H9 (cell line): Measurements from ENCODE around the gene GSTP1. TPM values are rescaled to one million over a fixed set of nuclear protein-coding genes. Genes with fewer than 3 reads are reported as not detected.

Experiments
- DNase-seq: peaks from one replicate; pipeline ENCODE4 v3.0.0-alpha.2; 2017
- H2AFZ ChIP-seq: one replicate; pipeline ENCODE4 v1.6.1; 2013; ENCODE audit warnings: mild to moderate bottlenecking, low read length, control low read depth, moderate library complexity
- H2AK5ac ChIP-seq: 2 replicates; pipeline ENCODE4 v1.6.1; 2013; ENCODE audit warnings: low read length, control low read depth, mixed read lengths; ENCODE audit not compliant: insufficient read length
- H2BK120ac ChIP-seq: one replicate; pipeline ENCODE4 v1.6.1; 2013; ENCODE audit warnings: low read depth, mild to moderate bottlenecking, low read length, control low read depth, inconsistent platforms; ENCODE audit not compliant: poor library complexity, severe bottlenecking
- H2BK12ac ChIP-seq: 2 replicates; pipeline ENCODE4 v1.6.1; 2013; ENCODE audit warnings: low read length, control low read depth, mixed read lengths, low read depth; ENCODE audit not compliant: insufficient read length
- H2BK15ac ChIP-seq: 2 replicates; pipeline ENCODE4 v1.6.1; 2013; ENCODE audit warnings: low read depth, low read length, control low read depth
- H2BK20ac ChIP-seq: one replicate; pipeline ENCODE4 v1.6.1; 2013; ENCODE audit warnings: low read depth, mild to moderate bottlenecking, low read length, control low read depth, inconsistent platforms; ENCODE audit not compliant: poor library complexity, severe bottlenecking
- H2BK5ac ChIP-seq: 2 replicates; pipeline ENCODE4 v1.6.1; 2013; ENCODE audit warnings: low read length, control low read depth, mixed read lengths; ENCODE audit not compliant: insufficient read length
- H3K14ac ChIP-seq: 2 replicates; pipeline ENCODE4 v1.6.1; 2013; ENCODE audit warnings: low read length, control low read depth; ENCODE audit not compliant: insufficient read depth
- H3K18ac ChIP-seq: 2 replicates; pipeline ENCODE4 v1.6.1; 2013; ENCODE audit warnings: low read depth, mild to moderate bottlenecking, mixed read lengths, low read length, control low read depth; ENCODE audit not compliant: insufficient read length
- H3K23ac ChIP-seq: 2 replicates; pipeline ENCODE4 v1.6.1; 2013; ENCODE audit warnings: low read length, control low read depth, mixed read lengths, low read depth; ENCODE audit not compliant: insufficient read length
- H3K23me2 ChIP-seq: 2 replicates; pipeline ENCODE4 v1.6.1; 2013; ENCODE audit warnings: low read depth, mild to moderate bottlenecking, mixed read lengths, low read length, control low read depth; ENCODE audit not compliant: insufficient read length, poor library complexity, severe bottlenecking
- H3K27ac ChIP-seq: 2 replicates; pipeline ENCODE4 v1.5.1; 2013; ENCODE audit warnings: low read length, control low read depth, mixed read lengths, low read depth; ENCODE audit not compliant: insufficient read length
- H3K27me3 ChIP-seq: 2 replicates; pipeline ENCODE4 v1.6.1; 2013; ENCODE audit warnings: low read length, control low read depth, inconsistent platforms; ENCODE audit not compliant: insufficient read depth
- H3K4ac ChIP-seq: 2 replicates; pipeline ENCODE4 v1.6.1; 2013; ENCODE audit warnings: low read depth, mild to moderate bottlenecking, control low read depth, inconsistent platforms, low read length, moderate library complexity
- H3K4me1 ChIP-seq: 2 replicates; pipeline ENCODE4 v1.6.1; 2013; ENCODE audit warnings: low read length, control low read depth, inconsistent platforms; ENCODE audit not compliant: insufficient read depth
- H3K4me2 ChIP-seq: 2 replicates; pipeline ENCODE4 v1.6.1; 2013; ENCODE audit warnings: low read length, control low read depth, mixed read lengths; ENCODE audit not compliant: insufficient read length, insufficient read depth
- H3K56ac ChIP-seq: 2 replicates; pipeline ENCODE4 v1.6.1; 2013; ENCODE audit warnings: low read depth, mild to moderate bottlenecking, mixed read lengths, low read length, control low read depth; ENCODE audit not compliant: insufficient read length
- H3K79me1 ChIP-seq: 2 replicates; pipeline ENCODE4 v1.6.1; 2013; ENCODE audit warnings: low read depth, mild to moderate bottlenecking, moderate library complexity, low read length, control low read depth, inconsistent platforms; ENCODE audit not compliant: insufficient read depth, poor library complexity, severe bottlenecking
- H3K79me2 ChIP-seq: 2 replicates; pipeline ENCODE4 v1.6.1; 2013; ENCODE audit warnings: low read length, control low read depth, inconsistent platforms; ENCODE audit not compliant: insufficient read depth
- H3K9ac ChIP-seq: 2 replicates; pipeline ENCODE4 v1.6.1; 2013; ENCODE audit warnings: low read length, control low read depth, mixed read lengths; ENCODE audit not compliant: insufficient read length; ENCODE audit errors: extremely low read depth
- H3K9me3 ChIP-seq: one replicate; pipeline ENCODE4 v1.6.1; 2013; ENCODE audit warnings: low read depth, low read length, inconsistent platforms; ENCODE audit not compliant: control insufficient read depth
- H3T11ph ChIP-seq: one replicate; pipeline ENCODE4 v1.6.1; 2013; ENCODE audit warnings: mild to moderate bottlenecking, low read length, control low read depth, inconsistent platforms
- H4K20me1 ChIP-seq: one replicate; pipeline ENCODE4 v1.6.1; 2013; ENCODE audit not compliant: control insufficient read depth, insufficient read length, insufficient read depth
- H4K5ac ChIP-seq: 2 replicates; pipeline ENCODE4 v1.6.1; 2013; ENCODE audit warnings: low read depth, mild to moderate bottlenecking, mixed read lengths, low read length, control low read depth; ENCODE audit not compliant: insufficient read length
- H4K8ac ChIP-seq: replicated peaks from 2 replicates; pipeline ENCODE4 v1.6.1; 2013; ENCODE audit warnings: low read length, control low read depth, mixed read lengths, low read depth; ENCODE audit not compliant: insufficient read length
- H4K91ac ChIP-seq: 2 replicates; pipeline ENCODE4 v1.6.1; 2013; ENCODE audit warnings: low read depth, mild to moderate bottlenecking, moderate library complexity, mixed read lengths, low read length, control low read depth; ENCODE audit not compliant: insufficient read length
- H3K27ac Mint-ChIP-seq, 3 experiments: 2 replicates in 2 of 3; 3 replicates in 1 of 3; pipeline ENCODE4 v1.8.0; 2020 to 2021; ENCODE audit warnings: mixed read lengths in 3 of 3, mild to moderate bottlenecking in 1 of 3, moderate library complexity in 1 of 3
- H3K27me3 Mint-ChIP-seq: 2 replicates; pipeline ENCODE4 v1.8.0; 2021; ENCODE audit warnings: low read depth, mild to moderate bottlenecking, moderate library complexity, mixed read lengths
- H3K36me3 Mint-ChIP-seq, 3 experiments: 2 replicates in 2 of 3; 3 replicates in 1 of 3; pipeline ENCODE4 v1.8.0; 2020 to 2021; ENCODE audit warnings: low read depth in 3 of 3, mixed read lengths in 3 of 3; ENCODE audit not compliant: insufficient read depth in 1 of 3
- H3K4me1 Mint-ChIP-seq, 2 experiments: 2 replicates each; pipeline ENCODE4 v1.8.0; 2020; ENCODE audit warnings: mixed read lengths in 2 of 2
- H3K4me3 Mint-ChIP-seq, 2 experiments: 2 replicates in 1 of 2; 3 replicates in 1 of 2; pipeline ENCODE4 v1.8.0; 2020 to 2021; ENCODE audit warnings: mild to moderate bottlenecking in 2 of 2, mixed read lengths in 2 of 2, moderate library complexity in 1 of 2
- H3K9me3 Mint-ChIP-seq, 2 experiments: 2 replicates in 1 of 2; 3 replicates in 1 of 2; pipeline ENCODE4 v1.8.0; 2020; ENCODE audit warnings: mild to moderate bottlenecking in 2 of 2, mixed read lengths in 2 of 2, moderate library complexity in 1 of 2
- CTCF ChIP-seq: fragments of 200-600 bp; sonication (generic); conservative IDR thresholded peaks from 3 replicates; pipeline ENCODE4 v1.8.0; 2021; ENCODE audit warnings: antibody characterized with exemption, mild to moderate bottlenecking
- WGBS: extraction: QIAGEN DNeasy Blood & Tissue Kit; methylation state at CpG from one replicate; pipeline ENCODE4 v1.1.7; 2013; ENCODE audit warnings: missing lambda C conversion rate, low lambda C conversion rate, mixed read lengths; ENCODE audit not compliant: insufficient read length; ENCODE audit errors: extremely low coverage; 5-methylcytosine and 5-hydroxymethylcytosine counted together
- total RNA-seq: library from RNA; stranded (reverse); gene quantifications from 2 replicates; pipeline ENCODE4 v1.2.1, GENCODE V29; 2021

The GSTP1 gene
- total RNA-seq, 1 experiment from 2014 or later, result 1,469 TPM

GRCh38 chr11:67599149-67599548 is 15.5 kb downstream of the GSTP1 start:
- Histone ChIP-seq H4K8ac (no peak overlapping the region), H2AFZ (no peak overlapping the region), H2BK5ac (no peak overlapping the region), H3K27me3 (no peaks in the 10 kb centered on the region), H4K20me1 (no peaks in the 10 kb centered on the region), H3K18ac (no peak overlapping the region), H3K56ac (no peak overlapping the region), H3K23me2 (no peaks in the 10 kb centered on the region), H2BK12ac (no peak overlapping the region), H3K9ac (no peak overlapping the region), H3K14ac (no peak overlapping the region), H3K9me3 (no peaks in the 10 kb centered on the region), H4K5ac (no peak overlapping the region), H3K4me1 (no peaks in the 10 kb centered on the region), H3K23ac (no peak overlapping the region), H3K4me2 (no peak overlapping the region), H3K27ac (no peak overlapping the region), H2BK15ac (no peak overlapping the region), H3K79me2 (no peaks in the 10 kb centered on the region), H2AK5ac (no peak overlapping the region), H2BK120ac (no peak overlapping the region), H3T11ph (no peak overlapping the region), H2BK20ac (no peak overlapping the region), H4K91ac (no peak overlapping the region), H3K4ac (no peak overlapping the region), H3K79me1 (no peaks in the 10 kb centered on the region)
- Mint-ChIP-seq H3K27me3 (peaks cover 6% of the 10 kb centered on the region), H3K27ac (no peak overlapping the region), H3K4me1 (peaks cover 10 to 18% of the 10 kb centered on the region in 2 experiments), H3K9me3 (peaks cover 25 to 30% of the 10 kb centered on the region in 2 experiments), H3K36me3 (peaks cover 2 to 20% (median 3%) of the 10 kb centered on the region in 3 experiments; a peak in 4 of 7 replicates), H3K4me3 (no peak overlapping the region)
- TF ChIP-seq CTCF, result no peak
- WGBS, result no CpG with 5 or more reads among the region's 1 CpG
- no peak for DNase-seq
